Measurements from ENCODE around the gene OR10G8.
"Not testable (repeated sequence)": the region's sequence is repeated elsewhere in the genome, so short reads cannot be mapped to it uniquely, and the experiment has no call there.

OR10G8 gene

GRCh38 chr11:124026498-124026897, at the start of gene OR10G8:
Gene OR10G8, plus strand, starts transcription at chr11:124026798. Its CDS starts 2,825 bp downstream, at chr11:124029623.
- no peaks in the 10 kb centered on the region for H3K36me3 ChIP-seq (ENCODE audit: control insufficient read depth, insufficient read depth, low read length)
- no peak within 1 kb of the TSS for H3K9ac ChIP-seq (ENCODE audit: low read length)
- H3K4me1 ChIP-seq (ENCODE audit: control insufficient read depth, insufficient read depth, low read length): no peaks in the 10 kb centered on the region
- no peaks in the 10 kb centered on the region for H3K9me3 ChIP-seq (ENCODE audit: control insufficient read depth, low read length)
- H3K27me3 ChIP-seq (ENCODE audit: control insufficient read depth, insufficient read depth, low read length): no peaks in the 10 kb centered on the region
- H3K4me3 ChIP-seq (ENCODE audit: low read length): no peak within 1 kb of the TSS

GRCh38 chr11:123977731-123978347, 48.8 kb upstream of the OR10G8 start, which contains the start of gene OR10S1:
Gene OR10S1, minus strand, starts transcription at chr11:123977781. Its CDS starts 117 bp downstream, at chr11:123977664.
- H3K4me1 ChIP-seq (ENCODE audit: control insufficient read depth, insufficient read depth, low read length): no peaks in the 10 kb centered on the region
- H3K36me3 ChIP-seq (ENCODE audit: control insufficient read depth, insufficient read depth, low read length): no peaks in the 10 kb centered on the region
- H3K9me3 ChIP-seq (ENCODE audit: control insufficient read depth, low read length): no peaks in the 10 kb centered on the region
- no peak within 1 kb of the TSS for H3K9ac ChIP-seq (ENCODE audit: low read length)
- H3K27me3 ChIP-seq (ENCODE audit: control insufficient read depth, insufficient read depth, low read length): no peaks in the 10 kb centered on the region
- no peak within 1 kb of the TSS for H3K4me3 ChIP-seq (ENCODE audit: low read length)

GRCh38 chr11:123979311-123979710, 47.3 kb upstream of the OR10G8 start:
- H3K36me3 ChIP-seq (ENCODE audit: control insufficient read depth, insufficient read depth, low read length): no peaks in the 10 kb centered on the region
- no peaks in the 10 kb centered on the region for H3K9me3 ChIP-seq (ENCODE audit: control insufficient read depth, low read length)
- H3K4me3 ChIP-seq (ENCODE audit: low read length): no peak overlapping the region
- H3K27me3 ChIP-seq (ENCODE audit: control insufficient read depth, insufficient read depth, low read length): no peaks in the 10 kb centered on the region
- H3K4me1 ChIP-seq (ENCODE audit: control insufficient read depth, insufficient read depth, low read length): no peaks in the 10 kb centered on the region
- H3K9ac ChIP-seq (ENCODE audit: low read length): no peak overlapping the region

- Histone ChIP-seq H3K4me1 (ENCODE audit: control insufficient read depth, insufficient read depth, low read length) (no peaks in the 10 kb centered on the region), H3K9ac (ENCODE audit: low read length) (no peak within 1 kb of the TSS), H3K9me3 (ENCODE audit: control insufficient read depth, low read length) (no peaks in the 10 kb centered on the region), H3K27me3 (ENCODE audit: control insufficient read depth, insufficient read depth, low read length) (no peaks in the 10 kb centered on the region), H3K4me3 (ENCODE audit: low read length) (no peak within 1 kb of the TSS), H3K36me3 (ENCODE audit: control insufficient read depth, insufficient read depth, low read length) (no peaks in the 10 kb centered on the region)
These were observed 31.5 kb upstream of the OR10G8 start, which contains the start of gene OR10G6 for GRCh38 chr11:123995119-123995518. Gene OR10G6, minus strand, starts transcription at chr11:123995161. Its CDS starts 0 bp downstream, at chr11:123995161.

GRCh38 chr11:124012697-124013096, 13.9 kb upstream of the OR10G8 start, which contains the start of gene OR10G4:
Gene OR10G4, plus strand, starts transcription at chr11:124012997. Its CDS starts 2,578 bp downstream, at chr11:124015575.
- H3K27me3 ChIP-seq (ENCODE audit: control insufficient read depth, insufficient read depth, low read length): no peaks in the 10 kb centered on the region
- no peaks in the 10 kb centered on the region for H3K4me1 ChIP-seq (ENCODE audit: control insufficient read depth, insufficient read depth, low read length)
- no peaks in the 10 kb centered on the region for H3K9me3 ChIP-seq (ENCODE audit: control insufficient read depth, low read length)
- no peaks in the 10 kb centered on the region for H3K36me3 ChIP-seq (ENCODE audit: control insufficient read depth, insufficient read depth, low read length)
- no peak within 1 kb of the TSS for H3K9ac ChIP-seq (ENCODE audit: low read length)
- no peak within 1 kb of the TSS for H3K4me3 ChIP-seq (ENCODE audit: low read length)

GRCh38 chr11:124015837-124016236, 10.8 kb upstream of the OR10G8 start:
- H3K4me1 ChIP-seq (ENCODE audit: control insufficient read depth, insufficient read depth, low read length); H3K4me3 ChIP-seq (ENCODE audit: low read length); H3K9me3 ChIP-seq (ENCODE audit: control insufficient read depth, low read length); H3K36me3 ChIP-seq (ENCODE audit: control insufficient read depth, insufficient read depth, low read length); H3K27me3 ChIP-seq (ENCODE audit: control insufficient read depth, insufficient read depth, low read length); H3K9ac ChIP-seq (ENCODE audit: low read length): not testable (repeated sequence)

- H3K9me3 ChIP-seq (ENCODE audit: control insufficient read depth, low read length): no peaks in the 10 kb centered on the region
- H3K9ac ChIP-seq (ENCODE audit: low read length): no peak overlapping the region
- H3K27me3 ChIP-seq (ENCODE audit: control insufficient read depth, insufficient read depth, low read length): no peaks in the 10 kb centered on the region
- H3K4me3 ChIP-seq (ENCODE audit: low read length): no peak overlapping the region
- H3K4me1 ChIP-seq (ENCODE audit: control insufficient read depth, insufficient read depth, low read length): no peaks in the 10 kb centered on the region
- H3K36me3 ChIP-seq (ENCODE audit: control insufficient read depth, insufficient read depth, low read length): no peaks in the 10 kb centered on the region
These were observed 10.1 kb downstream of the OR10G8 start for GRCh38 chr11:124036666-124037065.

GRCh38 chr11:124039557-124039956, 13.0 kb downstream of the OR10G8 start:
- Histone ChIP-seq H3K9me3 (ENCODE audit: control insufficient read depth, low read length) (no peaks in the 10 kb centered on the region), H3K4me1 (ENCODE audit: control insufficient read depth, insufficient read depth, low read length) (no peaks in the 10 kb centered on the region), H3K4me3 (ENCODE audit: low read length) (no peak overlapping the region), H3K9ac (ENCODE audit: low read length) (no peak overlapping the region), H3K36me3 (ENCODE audit: control insufficient read depth, insufficient read depth, low read length) (no peaks in the 10 kb centered on the region), H3K27me3 (ENCODE audit: control insufficient read depth, insufficient read depth, low read length) (no peaks in the 10 kb centered on the region)

GRCh38 chr11:124041254-124041653, 14.7 kb downstream of the OR10G8 start, which contains the start of gene OR10G7:
Gene OR10G7, minus strand, starts transcription at chr11:124041325. Its CDS starts 2,324 bp downstream, at chr11:124039001.
- H3K9me3 ChIP-seq (ENCODE audit: control insufficient read depth, low read length): no peaks in the 10 kb centered on the region
- no peaks in the 10 kb centered on the region for H3K4me1 ChIP-seq (ENCODE audit: control insufficient read depth, insufficient read depth, low read length)
- no peaks in the 10 kb centered on the region for H3K36me3 ChIP-seq (ENCODE audit: control insufficient read depth, insufficient read depth, low read length)
- H3K9ac ChIP-seq (ENCODE audit: low read length): no peak within 1 kb of the TSS
- H3K27me3 ChIP-seq (ENCODE audit: control insufficient read depth, insufficient read depth, low read length): no peaks in the 10 kb centered on the region
- H3K4me3 ChIP-seq (ENCODE audit: low read length): no peak within 1 kb of the TSS

GRCh38 chr11:124043420-124043819, 16.8 kb downstream of the OR10G8 start:
- no peaks in the 10 kb centered on the region for H3K9me3 ChIP-seq (ENCODE audit: control insufficient read depth, low read length)
- H3K4me1 ChIP-seq (ENCODE audit: control insufficient read depth, insufficient read depth, low read length): no peaks in the 10 kb centered on the region

GRCh38 chr11:124050748-124051147, 24.1 kb downstream of the OR10G8 start:
- no peak overlapping the region for H3K4me3 ChIP-seq (ENCODE audit: low read length)
- no peak overlapping the region for H3K9ac ChIP-seq (ENCODE audit: low read length)
- no peaks in the 10 kb centered on the region for H3K36me3 ChIP-seq (ENCODE audit: control insufficient read depth, insufficient read depth, low read length)
- H3K4me1 ChIP-seq (ENCODE audit: control insufficient read depth, insufficient read depth, low read length): no peaks in the 10 kb centered on the region
- H3K27me3 ChIP-seq (ENCODE audit: control insufficient read depth, insufficient read depth, low read length): no peaks in the 10 kb centered on the region
- H3K9me3 ChIP-seq (ENCODE audit: control insufficient read depth, low read length): no peaks in the 10 kb centered on the region

More at GRCh38 chr11:124043420-124043819, 16.8 kb downstream of the OR10G8 start:
- Histone ChIP-seq H3K27me3 (ENCODE audit: control insufficient read depth, insufficient read depth, low read length) (no peaks in the 10 kb centered on the region), H3K4me3 (ENCODE audit: low read length) (no peak overlapping the region), H3K9ac (ENCODE audit: low read length) (no peak overlapping the region), H3K36me3 (ENCODE audit: control insufficient read depth, insufficient read depth, low read length) (no peaks in the 10 kb centered on the region)

GRCh38 chr11:124052966-124053365, 26.4 kb downstream of the OR10G8 start:
- Histone ChIP-seq H3K36me3 (ENCODE audit: control insufficient read depth, insufficient read depth, low read length) (no peaks in the 10 kb centered on the region), H3K27me3 (ENCODE audit: control insufficient read depth, insufficient read depth, low read length) (no peaks in the 10 kb centered on the region), H3K9ac (ENCODE audit: low read length) (no peak overlapping the region), H3K4me3 (ENCODE audit: low read length) (no peak overlapping the region), H3K9me3 (ENCODE audit: control insufficient read depth, low read length) (no peaks in the 10 kb centered on the region), H3K4me1 (ENCODE audit: control insufficient read depth, insufficient read depth, low read length) (no peaks in the 10 kb centered on the region)
